Body of pancreas (tissue), 4 donors: ENCODE measurements around the gene AMY1A.
"Not testable (repeated sequence)": the region's sequence is repeated elsewhere in the genome, so short reads cannot be mapped to it uniquely, and the experiment has no call there.

Experiments
- POLR2A ChIP-seq, 3 donors: fragments of 450-650 bp; IDR thresholded peaks; one replicate each; pipeline ENCODE4 v1.6.1; 2016; ENCODE audit warnings: antibody characterized with exemption in 3 of 3, mild to moderate bottlenecking in 2 of 3
- TF ChIP-seq, protein P1 (sequence below), 7 experiments: fragments of 450-650 bp in 4 of 7; fragments of 200-600 bp in 3 of 7; sonication (generic) in 3 of 7; IDR thresholded peaks; one replicate each; pipeline ENCODE4 v1.5.1; 2016 to 2019; ENCODE audit warnings: antibody characterized with exemption in 7 of 7

DNA sequence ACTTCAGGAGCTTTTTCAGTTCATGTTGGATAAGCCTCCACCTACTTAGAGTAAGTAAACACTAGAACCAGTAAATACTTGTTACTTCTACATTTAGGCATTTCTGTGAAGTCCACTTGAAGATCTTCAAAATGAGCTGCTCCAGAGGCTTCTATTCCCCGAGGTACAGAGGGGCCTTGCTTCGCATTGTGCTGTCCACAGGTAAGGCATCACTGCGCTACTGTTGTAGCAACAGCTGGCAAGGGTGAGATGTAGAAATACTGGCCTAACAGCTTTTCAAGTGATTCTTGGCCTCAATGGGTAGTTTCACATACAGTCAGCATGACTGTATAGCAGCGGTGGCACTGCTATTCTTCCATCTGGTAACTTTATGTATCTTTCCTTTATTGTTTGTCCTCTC, 4.7 kb upstream of the AMY1A start:
- TF ChIP-seq, protein P1, sequence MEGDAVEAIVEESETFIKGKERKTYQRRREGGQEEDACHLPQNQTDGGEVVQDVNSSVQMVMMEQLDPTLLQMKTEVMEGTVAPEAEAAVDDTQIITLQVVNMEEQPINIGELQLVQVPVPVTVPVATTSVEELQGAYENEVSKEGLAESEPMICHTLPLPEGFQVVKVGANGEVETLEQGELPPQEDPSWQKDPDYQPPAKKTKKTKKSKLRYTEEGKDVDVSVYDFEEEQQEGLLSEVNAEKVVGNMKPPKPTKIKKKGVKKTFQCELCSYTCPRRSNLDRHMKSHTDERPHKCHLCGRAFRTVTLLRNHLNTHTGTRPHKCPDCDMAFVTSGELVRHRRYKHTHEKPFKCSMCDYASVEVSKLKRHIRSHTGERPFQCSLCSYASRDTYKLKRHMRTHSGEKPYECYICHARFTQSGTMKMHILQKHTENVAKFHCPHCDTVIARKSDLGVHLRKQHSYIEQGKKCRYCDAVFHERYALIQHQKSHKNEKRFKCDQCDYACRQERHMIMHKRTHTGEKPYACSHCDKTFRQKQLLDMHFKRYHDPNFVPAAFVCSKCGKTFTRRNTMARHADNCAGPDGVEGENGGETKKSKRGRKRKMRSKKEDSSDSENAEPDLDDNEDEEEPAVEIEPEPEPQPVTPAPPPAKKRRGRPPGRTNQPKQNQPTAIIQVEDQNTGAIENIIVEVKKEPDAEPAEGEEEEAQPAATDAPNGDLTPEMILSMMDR (IDR thresholded peaks at IDR 0.05), result not testable (repeated sequence)
- not testable (repeated sequence) for TF ChIP-seq POLR2A (IDR thresholded peaks at IDR 0.05)
